Aorta (tissue), 5 donors: ENCODE results near the gene SLC25A3. TPM values are rescaled to one million over a fixed set of nuclear protein-coding genes. Genes with fewer than 3 reads are reported as not detected.
A peak's percentile ranks its signal among the peaks of the same experiment; 100 is the strongest.
"Not testable (repeated sequence)": the region's sequence is repeated elsewhere in the genome, so short reads cannot be mapped to it uniquely, and the experiment has no call there.

Experiments
- ATAC-seq: fragments of 200-7000 bp; cut with Tn5 transposase; one replicate; pipeline ENCODE4 v1.9.1; 2022; ENCODE audit warnings: moderate library complexity; ENCODE audit not compliant: low FRiP score
- DNase-seq, 2 donors: peaks; one replicate each; pipeline ENCODE4 v3.0.0-alpha.2; 2020
- H3K27ac ChIP-seq, 2 donors: one replicate each; pipeline ENCODE4 v1.5.1; 2013; ENCODE audit warnings: low read length in 2 of 2, mild to moderate bottlenecking in 2 of 2, moderate library complexity in 2 of 2, control low read depth in 1 of 2, inconsistent platforms in 1 of 2, low read depth in 1 of 2
- H3K27me3 ChIP-seq, 2 donors: one replicate each; pipeline ENCODE4 v1.6.1; 2013; ENCODE audit warnings: control low read depth in 1 of 2, low read length in 1 of 2, mild to moderate bottlenecking in 1 of 2, moderate library complexity in 1 of 2; ENCODE audit not compliant: insufficient read depth in 2 of 2, control insufficient read depth in 1 of 2
- H3K36me3 ChIP-seq, 2 donors: one replicate each; pipeline ENCODE4 v1.6.1; 2013; ENCODE audit warnings: control low read depth in 1 of 2, low read length in 1 of 2, mild to moderate bottlenecking in 1 of 2; ENCODE audit not compliant: insufficient read depth in 2 of 2, control insufficient read depth in 1 of 2
- H3K4me1 ChIP-seq, 2 donors: one replicate each; pipeline ENCODE4 v1.6.1; 2013; ENCODE audit warnings: low read length in 2 of 2, control low read depth in 1 of 2, mild to moderate bottlenecking in 1 of 2, moderate library complexity in 1 of 2; ENCODE audit not compliant: insufficient read depth in 2 of 2, control insufficient read depth in 1 of 2
- H3K4me3 ChIP-seq, 2 donors: one replicate each; pipeline ENCODE4 v1.5.1; 2013; ENCODE audit warnings: low read length in 2 of 2, control low read depth in 1 of 2, mild to moderate bottlenecking in 1 of 2
- H3K9me3 ChIP-seq: one replicate; pipeline ENCODE4 v1.6.1; 2013; ENCODE audit warnings: mild to moderate bottlenecking, low read length; ENCODE audit not compliant: control insufficient read depth
- WGBS, 2 donors: extraction: QIAGEN DNeasy Blood & Tissue Kit; methylation state at CpG; one replicate each; pipeline ENCODE4 v1.1.7; 2013; 5-methylcytosine and 5-hydroxymethylcytosine counted together
- intact Hi-C, 2 donors: fragments of 100-400 bp; cut with DNase I; formaldehyde crosslinking; loops; one replicate each; pipeline versions ENCODE4 v1.14.2 to v1.15.0; 2022
- polyA plus RNA-seq, 2 donors: library from polyadenylated mRNA; stranded (reverse); fragments of 200-250 nt; gene quantifications; one replicate each; pipeline ENCODE4 v1.2.3, GENCODE V29; 2013
- total RNA-seq, 2 donors: library from RNA; stranded (reverse); fragmentation: NEBNext Ultra II Directional; extraction: Animal tissue kit (Norgen Biotek cat#: 25700); gene quantifications; one replicate each; pipeline ENCODE4 v1.2.1, GENCODE V29; 2021
- donor health status: healthy with polysubstance abuse.
- donor health status: Bipolar disorder and iron deficiency.
- donor health status: DM: no; HTN: no; CAD: no.
- donor health status: DM: no; HTN: no; CAD: no.
- donor health status: DM: yes; HTN: yes; CAD: no.

SLC25A3 gene
- total and polyA plus RNA-seq, 4 donors = 310 to 523 (median 412) TPM

DNA sequence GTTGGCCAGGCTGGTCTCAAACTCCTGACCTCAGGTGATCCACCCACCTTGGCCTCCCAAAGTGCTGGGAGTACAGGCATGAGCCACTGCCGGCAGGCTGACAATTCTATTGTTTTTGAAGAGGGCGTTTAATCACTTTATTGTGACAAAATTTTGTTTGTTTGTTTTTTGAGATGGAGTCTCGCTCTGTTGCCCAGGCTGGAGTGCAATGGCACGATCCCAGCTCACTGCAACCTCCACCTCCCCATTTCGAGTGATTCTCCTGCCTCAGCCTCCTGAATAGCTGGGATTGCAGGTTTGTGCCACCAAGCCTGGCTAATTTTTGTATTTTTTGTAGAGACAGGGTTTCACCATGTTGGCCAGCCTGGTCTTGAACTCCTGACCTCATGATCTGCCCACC is 49.3 kb downstream of the SLC25A3 start:
- intact Hi-C loops = loop anchor here (10.0 kb wide), 2 partner anchors 48 to 228 kb away; partner anchors contain the start of gene SLC25A3 (in 1 of the 2)

DNA sequence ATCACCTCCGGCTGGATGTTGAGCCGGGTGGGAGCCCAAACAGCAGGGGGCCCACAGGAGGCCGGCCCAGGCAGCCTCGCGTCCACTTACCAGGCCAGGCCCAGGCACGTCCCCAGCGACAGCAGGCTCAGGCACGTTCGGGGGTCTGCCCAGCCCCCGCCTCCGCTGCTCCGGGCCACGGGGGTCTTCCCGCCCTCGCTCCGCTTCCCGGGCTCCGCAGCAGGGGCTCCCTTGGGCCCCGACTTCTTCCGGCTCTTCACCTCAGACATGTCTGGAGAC is 50.9 kb downstream of the SLC25A3 start:
- intact Hi-C loops = loop anchor here (2.0 to 10.0 kb wide), 3 partner anchors 50 to 230 kb away; partner anchors contain the start of gene SLC25A3 (in 2 of the 2)
- peak; percentile 54 for ATAC-seq
- no peak for DNase-seq

More for the DNA sequence above, 49.3 kb downstream of the SLC25A3 start:
- ATAC-seq, H3K27me3 ChIP-seq, H3K36me3 ChIP-seq, H3K27ac ChIP-seq, H3K9me3 ChIP-seq, H3K4me3 ChIP-seq, DNase-seq, H3K4me1 ChIP-seq: not testable (repeated sequence)
- WGBS, 2 donors = 90 to 96% methylated on average over 5 of the region's 5 CpGs

DNA sequence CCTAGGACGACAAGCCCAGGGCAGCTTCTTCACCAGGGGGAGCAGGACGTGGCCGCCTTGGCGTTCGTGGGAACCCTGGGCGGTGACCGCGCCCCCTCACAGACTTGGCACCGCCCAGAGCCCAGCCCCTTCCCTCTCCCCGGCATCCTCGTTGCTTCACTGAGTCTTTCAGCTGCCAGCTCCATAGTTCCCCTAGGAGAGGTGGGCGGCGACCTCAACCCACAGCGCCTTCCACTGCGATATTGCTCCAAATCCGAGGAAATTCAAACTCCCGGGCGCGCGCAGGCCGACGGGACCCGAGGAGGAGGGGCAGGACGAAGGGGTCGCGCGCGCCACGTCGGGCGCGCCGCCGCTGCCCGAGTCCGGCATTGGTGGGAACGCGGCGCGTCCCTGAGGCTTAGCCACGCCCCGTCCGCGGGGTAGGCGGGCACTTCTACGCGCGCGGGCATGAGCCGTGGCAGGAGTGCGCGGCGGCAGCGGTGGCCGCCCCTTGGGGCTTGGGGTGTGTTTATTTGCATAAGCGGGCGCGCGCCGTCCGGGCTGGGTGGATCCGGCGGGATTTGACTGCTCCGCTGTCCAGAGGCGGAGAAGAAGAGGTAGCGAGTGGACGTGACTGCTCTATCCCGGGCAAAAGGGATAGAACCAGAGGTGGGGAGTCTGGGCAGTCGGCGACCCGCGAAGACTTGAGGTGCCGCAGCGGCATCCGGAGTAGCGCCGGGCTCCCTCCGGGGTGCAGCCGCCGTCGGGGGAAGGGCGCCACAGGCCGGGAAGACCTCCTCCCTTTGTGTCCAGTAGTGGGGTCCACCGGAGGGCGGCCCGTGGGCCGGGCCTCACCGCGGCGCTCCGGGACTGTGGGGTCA is 51.5 kb downstream of the SLC25A3 start, which contains the start of the genes APAF1 and IKBIP:
TSS of gene APAF1 (plus strand) at position 579 of the 860 bp plus-strand sequence. CDS start 3,070 bp downstream, outside the sequence.
TSS of gene IKBIP (minus strand) at position 77 of the 860 bp plus-strand sequence. CDS start 87 bp downstream, outside the sequence.
- DNase-seq (peak; percentile 98 to 99), ATAC-seq (peak; percentile 99)
- Histone ChIP-seq H3K4me1 (no peaks in the 10 kb centered on the region), H3K4me3 (peak within 1 kb of the TSS; percentile 69 to 95), H3K27ac (peak within 1 kb of the TSS in 1 of 2 donors; percentile 0), H3K27me3 (no peaks in the 10 kb centered on the region), H3K36me3 (peaks cover 3% of the 10 kb centered on the region in 2 donors), H3K9me3 (no peaks in the 10 kb centered on the region)
- intact Hi-C loops = loop anchor here (2.0 to 10.0 kb wide), 3 partner anchors 50 to 230 kb away; partner anchors contain the start of gene SLC25A3 (in 2 of the 2)
- 0% methylated on average over 83 to 91 of the region's 91 CpGs for WGBS, 2 donors

More for the DNA sequence above, 50.9 kb downstream of the SLC25A3 start:
- 0 to 1% methylated on average over 18 to 20 of the region's 20 CpGs for WGBS, 2 donors
- no peaks in the 10 kb centered on the region for H3K9me3 ChIP-seq
- H3K4me1 ChIP-seq = no peaks in the 10 kb centered on the region
- peaks cover 0 to 1% of the 10 kb centered on the region in 2 donors for H3K36me3 ChIP-seq
- peak overlapping the region in 1 of 2 donors; percentile 0 for H3K27ac ChIP-seq
- no peaks in the 10 kb centered on the region for H3K27me3 ChIP-seq
- peak overlapping the region; percentile 69 to 76 for H3K4me3 ChIP-seq

DNA sequence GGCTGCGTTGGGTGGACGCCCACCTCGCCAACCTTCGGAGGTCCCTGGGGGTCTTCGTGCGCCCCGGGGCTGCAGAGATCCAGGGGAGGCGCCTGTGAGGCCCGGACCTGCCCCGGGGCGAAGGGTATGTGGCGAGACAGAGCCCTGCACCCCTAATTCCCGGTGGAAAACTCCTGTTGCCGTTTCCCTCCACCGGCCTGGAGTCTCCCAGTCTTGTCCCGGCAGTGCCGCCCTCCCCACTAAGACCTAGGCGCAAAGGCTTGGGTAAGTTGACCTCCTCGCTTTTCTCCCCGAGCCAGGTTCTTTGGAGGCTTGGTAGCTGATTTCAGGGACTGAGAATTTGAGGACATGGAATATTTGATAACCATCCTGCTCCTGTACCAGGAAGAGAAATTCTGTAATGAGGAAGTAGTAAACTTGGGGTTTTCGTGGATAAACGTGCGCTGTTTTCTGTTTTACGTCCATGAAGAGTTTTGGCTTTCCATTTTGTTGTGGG is 52.1 kb downstream of the SLC25A3 start:
- ATAC-seq = peak; percentile 44
- intact Hi-C loops = loop anchor here (2.0 to 10.0 kb wide), 3 partner anchors 51 to 231 kb away; partner anchors contain the start of gene SLC25A3 (in 2 of the 2)
- Histone ChIP-seq H3K4me1 (no peaks in the 10 kb centered on the region), H3K36me3 (peaks cover 3% of the 10 kb centered on the region in 2 donors), H3K27me3 (no peaks in the 10 kb centered on the region), H3K27ac (no peak overlapping the region), H3K4me3 (peak overlapping the region; percentile 13 to 95), H3K9me3 (no peaks in the 10 kb centered on the region)
- 0% methylated on average over 20 to 24 of the region's 24 CpGs for WGBS, 2 donors
- no peak for DNase-seq

DNA sequence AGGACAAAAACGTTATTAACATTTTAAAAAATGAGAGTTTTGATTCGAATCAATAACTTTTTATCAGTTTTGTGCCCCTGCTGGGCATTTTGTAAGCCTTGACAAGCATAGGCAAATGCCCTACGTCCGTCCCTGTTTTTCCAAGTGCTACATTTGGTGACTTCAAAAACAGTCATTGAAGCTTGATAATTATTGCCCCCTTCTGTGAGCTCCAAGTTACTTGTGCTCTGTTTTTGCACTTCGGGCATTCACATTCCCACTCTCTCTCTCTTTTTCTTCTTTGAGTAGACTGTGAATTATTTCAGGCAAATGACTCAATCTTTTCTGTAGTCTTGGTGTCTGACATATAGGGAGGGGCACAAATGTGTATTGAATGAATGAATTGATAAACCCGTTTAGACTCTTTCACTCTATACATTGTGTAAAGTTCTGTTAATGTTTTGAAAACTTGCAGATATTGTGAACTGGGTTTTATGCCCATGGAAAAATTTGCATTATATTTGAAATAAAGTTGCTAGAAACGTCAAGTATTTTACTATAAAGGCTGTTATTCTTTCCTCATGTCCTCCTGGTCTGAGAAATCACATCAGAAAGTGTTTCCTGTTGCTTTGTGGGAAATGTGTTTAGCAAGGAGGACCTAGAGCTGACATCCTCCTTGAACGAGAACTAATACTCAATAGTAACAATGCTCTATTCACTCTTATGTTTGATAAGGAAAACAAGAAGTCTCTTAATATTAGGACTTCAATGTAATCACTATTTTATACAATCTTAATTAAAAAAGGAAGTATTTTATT is 53.0 kb downstream of the SLC25A3 start:
- 2 to 3% methylated on average over 8 of the region's 8 CpGs for WGBS, 2 donors
- intact Hi-C loops = loop anchor here (10.0 kb wide), 2 partner anchors 52 to 232 kb away; partner anchors contain the start of gene SLC25A3 (in 1 of the 2)
- no peaks in the 10 kb centered on the region for H3K9me3 ChIP-seq
- peak overlapping the region; percentile 11 to 95 for H3K4me3 ChIP-seq
- H3K4me1 ChIP-seq = no peaks in the 10 kb centered on the region
- DNase-seq (no peak), ATAC-seq (no peak)
- H3K36me3 ChIP-seq = peaks cover 3% of the 10 kb centered on the region in 2 donors
- no peak overlapping the region for H3K27ac ChIP-seq
- H3K27me3 ChIP-seq = no peaks in the 10 kb centered on the region

DNA sequence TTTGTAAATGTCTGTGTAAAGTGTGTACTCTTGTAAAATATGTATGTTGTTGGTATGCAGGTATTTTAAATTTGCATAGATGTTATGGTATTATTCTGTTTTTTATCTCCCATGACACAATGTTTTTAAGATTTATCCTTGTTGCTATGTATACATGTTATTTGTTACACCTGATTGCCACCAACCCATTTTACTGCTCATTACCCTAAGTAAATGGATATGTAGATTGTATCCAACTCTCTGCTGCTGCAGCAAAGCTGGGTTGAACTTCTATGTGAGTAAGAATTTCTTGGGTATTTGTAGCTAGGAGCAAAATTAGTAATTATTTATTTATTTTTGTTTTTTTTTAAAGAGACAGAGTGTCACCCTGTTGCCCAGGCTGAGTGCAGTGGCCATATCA is 57.8 kb downstream of the SLC25A3 start:
- no peaks in the 10 kb centered on the region for H3K4me1 ChIP-seq
- no peaks in the 10 kb centered on the region for H3K27me3 ChIP-seq
- H3K27ac ChIP-seq = no peak overlapping the region
- no peak for DNase-seq
- no peak for ATAC-seq
- H3K4me3 ChIP-seq = no peak overlapping the region
- H3K9me3 ChIP-seq = no peaks in the 10 kb centered on the region
- intact Hi-C loops = loop anchor here in 1 of 2 donors (5.0 kb wide), 1 partner anchor 84 kb away; no protein-coding TSS in a partner anchor
- peaks cover 3% of the 10 kb centered on the region in 2 donors for H3K36me3 ChIP-seq

GRCh38 chr12:98653866-98654493 is 60.5 kb downstream of the SLC25A3 start:
- no peaks in the 10 kb centered on the region for H3K4me1 ChIP-seq
- DNase-seq (no peak), ATAC-seq (no peak)
- intact Hi-C loops = loop anchor here in 1 of 2 donors (5.0 kb wide), 1 partner anchor 87 kb away; no protein-coding TSS in a partner anchor
- H3K27me3 ChIP-seq = no peaks in the 10 kb centered on the region
- H3K36me3 ChIP-seq = peaks cover 3 to 6% of the 10 kb centered on the region in 2 donors
- no peaks in the 10 kb centered on the region for H3K9me3 ChIP-seq
- H3K4me3 ChIP-seq = no peak overlapping the region
- no peak overlapping the region for H3K27ac ChIP-seq
- 61 to 64% methylated on average over 1 of the region's 1 CpG for WGBS, 2 donors
